GM10847 (cell line): ENCODE data around the gene MBD3L1.

Experiments
- POLR2A ChIP-seq: IDR thresholded peaks from 2 replicates; pipeline ENCODE4 v1.6.1; 2011; ENCODE audit not compliant: insufficient read length; ENCODE audit errors: extremely low read depth

MBD3L1 gene

DNA sequence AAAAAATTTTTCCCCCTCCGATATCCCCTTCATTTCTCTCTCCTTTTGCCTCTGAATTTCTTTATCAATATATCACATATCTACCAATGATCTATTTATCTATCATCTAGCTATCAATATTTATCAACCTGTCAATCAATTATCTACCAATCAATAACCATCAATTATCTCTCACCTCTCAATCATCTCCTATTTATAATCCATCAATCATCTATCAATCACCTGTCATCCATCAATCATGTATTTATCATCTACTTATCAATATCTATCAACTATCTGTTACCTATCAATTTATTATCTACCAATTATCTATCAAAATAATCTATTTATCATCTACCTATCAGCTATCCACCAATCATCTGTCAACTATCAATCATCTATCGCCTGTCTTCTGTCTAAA, 17.1 kb downstream of the MBD3L1 start:
- no peak for TF ChIP-seq POLR2A

DNA sequence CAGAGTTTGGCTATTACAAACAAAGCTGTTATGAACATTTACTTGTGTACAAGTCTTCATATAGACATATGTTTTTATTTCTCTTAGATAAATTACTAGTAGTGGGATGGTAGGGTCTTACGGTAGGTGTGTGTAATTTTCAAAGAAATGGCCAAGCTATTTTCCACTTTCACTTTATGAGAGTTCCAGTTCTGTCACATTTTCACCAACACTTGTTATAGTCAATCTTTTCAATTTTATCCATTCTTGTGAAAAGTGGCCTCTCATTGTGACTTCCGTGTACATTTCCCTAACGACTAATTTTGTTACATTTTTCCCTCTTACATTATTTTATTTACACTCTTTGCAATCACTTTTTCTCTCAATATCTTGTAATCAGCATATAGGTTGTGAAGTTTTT, 18.3 kb downstream of the MBD3L1 start:
- TF ChIP-seq POLR2A, result no peak

DNA sequence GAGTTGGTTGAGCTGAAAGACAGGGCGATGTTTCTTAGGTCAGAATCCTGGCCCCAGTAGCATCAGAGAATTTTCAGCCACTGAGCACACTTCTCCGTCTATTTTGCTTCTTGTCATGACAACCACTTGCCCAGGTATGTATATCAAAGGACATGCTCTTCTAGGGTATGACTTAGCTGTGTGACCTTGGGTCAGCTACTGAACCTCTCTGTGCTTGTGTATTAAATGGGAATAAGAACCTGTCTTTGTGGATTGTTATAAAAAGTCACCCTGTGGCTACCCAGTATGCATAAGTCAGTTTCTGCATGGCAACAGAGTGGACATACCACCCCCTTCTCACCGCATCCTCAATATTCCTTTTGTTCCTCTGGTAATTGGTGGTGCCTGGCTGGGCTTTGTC, 26.1 kb downstream of the MBD3L1 start:
- no peak for TF ChIP-seq POLR2A

DNA sequence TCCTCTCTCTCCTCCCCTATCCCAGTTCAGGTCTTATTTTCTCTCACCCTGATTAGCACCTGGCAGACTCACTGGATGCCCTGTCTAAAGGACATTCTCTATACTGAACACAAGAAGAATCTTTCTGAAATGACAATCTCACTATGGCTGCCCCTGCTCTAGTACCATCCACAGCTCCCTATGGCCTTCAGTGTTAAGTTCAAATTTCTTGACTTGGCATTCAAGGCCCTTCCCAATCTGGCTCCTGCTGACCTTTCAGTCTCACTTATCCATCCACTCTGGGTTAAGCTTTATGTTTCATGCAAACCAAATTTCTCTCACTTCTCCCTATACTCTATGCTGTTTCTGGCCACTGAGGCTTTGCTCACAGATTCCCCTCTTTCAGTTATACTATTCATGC, 34.2 kb downstream of the MBD3L1 start:
- TF ChIP-seq POLR2A, result no peak

DNA sequence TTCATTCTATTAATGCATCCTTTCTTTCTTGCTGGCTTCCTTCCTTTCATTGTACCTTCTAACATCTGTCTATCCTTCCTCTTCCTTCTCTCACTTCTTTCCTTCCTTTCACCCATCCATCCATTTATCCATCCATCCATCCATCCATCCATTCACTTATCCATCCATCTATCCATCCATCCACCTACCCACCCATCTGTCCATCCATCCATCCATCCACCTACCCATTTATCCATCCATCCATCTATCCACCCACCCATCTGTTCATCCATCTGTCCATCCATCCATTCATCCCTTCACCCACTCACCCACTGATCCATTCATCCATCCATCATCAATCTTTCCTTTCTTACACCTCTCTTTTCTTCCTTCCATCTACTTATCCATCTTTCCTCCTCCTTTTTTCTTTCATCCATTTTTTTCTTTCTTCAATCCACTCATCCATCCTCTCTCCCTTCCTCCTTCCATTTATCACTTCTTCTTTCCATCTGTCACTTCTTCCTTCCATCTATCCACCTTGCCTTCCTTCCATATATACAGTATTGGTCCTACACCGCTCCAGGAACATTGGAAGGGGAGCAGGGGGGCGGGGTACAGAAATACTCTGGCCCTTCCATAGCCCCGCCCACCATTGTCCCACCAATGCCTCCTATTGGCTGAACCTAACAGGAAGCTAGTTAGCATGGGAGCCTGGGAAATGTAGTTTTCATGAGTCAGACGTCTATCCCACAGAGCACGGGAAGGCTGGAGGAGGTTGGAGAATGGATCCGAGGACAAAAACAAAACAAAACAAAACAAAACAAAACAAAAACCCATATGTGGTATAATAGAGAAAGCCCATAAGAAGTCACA, 45.9 kb downstream of the MBD3L1 start:
- TF ChIP-seq POLR2A, result no peak

DNA sequence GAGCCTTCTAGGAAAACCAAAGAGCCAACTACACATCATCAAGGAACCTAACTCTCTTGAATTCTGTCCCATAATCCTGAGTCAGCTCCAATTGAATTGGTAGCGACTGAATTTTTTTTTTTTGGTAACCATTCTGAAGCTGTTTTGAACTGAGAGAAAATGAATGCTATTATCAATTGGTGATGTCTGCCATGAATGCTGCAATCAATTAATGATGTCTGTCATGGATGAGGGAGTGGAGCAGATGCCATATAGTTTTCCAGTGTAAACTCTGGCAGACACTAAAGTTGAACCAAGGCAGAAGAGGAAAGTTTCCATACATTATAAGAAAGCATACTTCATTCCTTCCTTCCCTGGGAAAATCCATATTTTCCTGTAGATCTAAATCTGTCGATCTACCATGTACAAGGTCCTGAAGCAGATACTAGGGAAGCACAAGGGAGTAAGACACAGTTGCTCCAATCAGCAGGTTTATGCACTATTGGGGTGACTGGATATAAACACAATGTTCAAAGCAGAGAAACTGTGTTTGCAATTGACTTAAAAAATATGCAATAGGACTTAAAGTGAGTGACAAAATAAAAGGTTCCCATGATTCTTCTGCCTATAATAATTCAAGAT, 48.8 kb downstream of the MBD3L1 start:
- TF ChIP-seq POLR2A, result no peak

DNA sequence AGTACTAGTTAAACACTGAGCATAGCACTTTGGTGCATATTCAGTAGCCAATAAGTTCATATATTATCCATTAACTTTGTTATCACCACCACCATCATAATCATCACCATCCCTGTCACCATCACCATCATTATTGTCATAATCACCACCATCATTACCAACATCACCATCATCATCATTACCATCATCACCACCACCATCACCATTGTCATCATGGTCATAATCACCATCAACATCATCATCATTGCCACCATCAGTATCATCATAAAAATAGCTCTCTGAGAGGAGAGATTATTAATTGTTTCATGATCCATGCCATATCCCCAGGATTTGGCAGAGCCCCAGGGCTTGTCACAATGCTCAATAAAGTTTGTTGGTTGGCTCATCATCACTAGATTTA, 49.3 kb downstream of the MBD3L1 start:
- no peak for TF ChIP-seq POLR2A

DNA sequence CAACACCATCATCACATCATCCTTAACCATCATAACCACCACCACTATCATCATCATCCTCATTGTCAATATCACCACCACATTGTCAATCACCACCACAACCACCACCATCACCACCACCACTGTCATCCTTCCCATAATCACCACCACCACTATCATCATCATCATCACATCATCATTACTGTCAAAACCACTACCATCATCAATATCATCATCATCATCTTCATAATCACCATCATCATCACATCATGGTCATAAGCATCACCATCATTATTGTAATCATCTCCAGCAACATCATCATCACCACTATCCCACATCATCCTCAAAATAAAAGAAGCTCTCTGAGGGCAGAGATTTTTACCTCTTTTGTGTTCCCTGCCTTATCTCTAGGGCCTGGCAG, 52.2 kb downstream of the MBD3L1 start:
- no peak for TF ChIP-seq POLR2A

DNA sequence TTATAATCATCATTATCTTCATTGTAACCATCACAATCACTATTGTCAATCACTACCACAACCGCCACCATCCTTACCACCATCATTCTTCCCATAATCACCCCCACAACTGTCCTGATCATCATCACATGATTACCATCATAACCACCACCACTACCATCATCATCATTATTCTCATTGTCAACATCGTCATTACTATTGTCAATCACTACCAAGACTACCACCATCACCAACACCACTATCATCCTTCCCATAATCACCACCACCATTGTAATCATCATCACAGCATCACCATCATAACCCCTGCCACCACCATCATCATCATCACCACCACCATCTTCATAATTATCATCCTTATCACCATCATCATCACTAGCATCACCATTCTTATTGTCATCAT, 55.2 kb downstream of the MBD3L1 start:
- TF ChIP-seq POLR2A, result no peak

DNA sequence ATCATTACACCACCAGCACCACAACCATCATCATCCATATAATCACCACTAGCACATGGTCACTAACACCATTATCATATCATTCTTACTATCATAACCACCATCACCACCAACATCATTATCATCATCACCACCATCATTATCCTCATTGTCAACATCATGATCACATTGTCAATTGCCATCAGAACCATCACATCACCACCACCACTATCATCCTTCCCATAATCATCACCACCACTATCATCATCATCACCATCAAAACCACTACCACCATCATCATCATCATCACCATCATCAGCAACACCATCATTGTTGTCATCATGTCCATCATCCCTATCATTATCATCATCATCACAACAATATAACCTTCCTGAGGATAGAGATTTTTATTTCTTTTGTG, 58.1 kb downstream of the MBD3L1 start:
- TF ChIP-seq POLR2A, result no peak
